DOHH2 (cell line): ENCODE data around the gene ZNF365.

Experiments used
- CTCF ChIP-seq: fragments of 200-600 bp; sonication (generic); IDR thresholded peaks from one replicate; pipeline ENCODE4 v1.5.1; 2014; ENCODE audit warnings: antibody characterized with exemption, mild to moderate bottlenecking, low read depth, low read length; ENCODE audit not compliant: poor library complexity, severe bottlenecking
- EZH2phosphoT487 ChIP-seq: fragments of 200-600 bp; sonication (generic); IDR thresholded peaks from 2 replicates; pipeline ENCODE4 v1.6.1; 2017; ENCODE audit warnings: borderline replicate concordance, mild to moderate bottlenecking, antibody characterized with exemption, low read length, moderate library complexity, mixed read lengths

GRCh38 chr10:62395892-62396291, 21.7 kb downstream of the ZNF365 start:
- TF ChIP-seq CTCF (no peak), EZH2phosphoT487 (no peak)
